GM23338 (cell line): ENCODE data around the gene BNC2.

Experiments
- EZH2 ChIP-seq: fragments of 200-600 bp; sonication (generic); IDR thresholded peaks from one replicate; pipeline ENCODE4 v1.8.0; 2017; ENCODE audit warnings: antibody characterized with exemption, mild to moderate bottlenecking, low read depth; ENCODE audit not compliant: unreplicated experiment
- EZH2phosphoT487 ChIP-seq: fragments of 200-600 bp; sonication (generic); IDR thresholded peaks from one replicate; pipeline ENCODE4 v1.8.1; 2018; ENCODE audit warnings: antibody characterized with exemption; ENCODE audit not compliant: unreplicated experiment
- JUNB ChIP-seq: IDR thresholded peaks from one replicate; pipeline ENCODE4 v1.6.1; 2016; ENCODE audit warnings: antibody characterized with exemption; ENCODE audit not compliant: unreplicated experiment
- POLR2AphosphoS5 ChIP-seq: IDR thresholded peaks from 2 replicates; pipeline ENCODE4 v1.6.1; 2016; ENCODE audit warnings: antibody characterized with exemption, low read depth
- REST ChIP-seq: IDR thresholded peaks from one replicate; pipeline ENCODE4 v1.6.1; 2018; ENCODE audit warnings: antibody characterized with exemption; ENCODE audit not compliant: unreplicated experiment
- STAT1 ChIP-seq: IDR thresholded peaks from one replicate; pipeline ENCODE4 v1.6.1; 2016; ENCODE audit warnings: antibody characterized with exemption; ENCODE audit not compliant: unreplicated experiment
- TF ChIP-seq, protein P1 (sequence below), 2 experiments: fragments of 200-600 bp in 1 of 2; sonication (generic) in 1 of 2; conservative IDR thresholded peaks; 2 replicates each; pipeline versions ENCODE4 v1.5.1 to v1.6.1; 2016 to 2017; ENCODE audit warnings: antibody characterized with exemption in 2 of 2, low read depth in 2 of 2, mild to moderate bottlenecking in 2 of 2, moderate library complexity in 1 of 2

- TF ChIP-seq, protein P1, sequence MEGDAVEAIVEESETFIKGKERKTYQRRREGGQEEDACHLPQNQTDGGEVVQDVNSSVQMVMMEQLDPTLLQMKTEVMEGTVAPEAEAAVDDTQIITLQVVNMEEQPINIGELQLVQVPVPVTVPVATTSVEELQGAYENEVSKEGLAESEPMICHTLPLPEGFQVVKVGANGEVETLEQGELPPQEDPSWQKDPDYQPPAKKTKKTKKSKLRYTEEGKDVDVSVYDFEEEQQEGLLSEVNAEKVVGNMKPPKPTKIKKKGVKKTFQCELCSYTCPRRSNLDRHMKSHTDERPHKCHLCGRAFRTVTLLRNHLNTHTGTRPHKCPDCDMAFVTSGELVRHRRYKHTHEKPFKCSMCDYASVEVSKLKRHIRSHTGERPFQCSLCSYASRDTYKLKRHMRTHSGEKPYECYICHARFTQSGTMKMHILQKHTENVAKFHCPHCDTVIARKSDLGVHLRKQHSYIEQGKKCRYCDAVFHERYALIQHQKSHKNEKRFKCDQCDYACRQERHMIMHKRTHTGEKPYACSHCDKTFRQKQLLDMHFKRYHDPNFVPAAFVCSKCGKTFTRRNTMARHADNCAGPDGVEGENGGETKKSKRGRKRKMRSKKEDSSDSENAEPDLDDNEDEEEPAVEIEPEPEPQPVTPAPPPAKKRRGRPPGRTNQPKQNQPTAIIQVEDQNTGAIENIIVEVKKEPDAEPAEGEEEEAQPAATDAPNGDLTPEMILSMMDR (conservative IDR thresholded peaks at IDR 0.05; ENCODE audit: low read depth in 2 of 2): no peak
- TF ChIP-seq EZH2 (no peak), REST (no peak), STAT1 (no peak), EZH2phosphoT487 (no peak), POLR2AphosphoS5 (no peak), JUNB (no peak)
These were observed 251.1 kb downstream of the BNC2 start for GRCh38 chr9:16619402-16619801.
